K562 (cell line): Measurements from ENCODE around the gene PIP4K2C. TPM values are rescaled to one million over a fixed set of nuclear protein-coding genes. Genes with fewer than 3 reads are reported as not detected.
A peak's percentile ranks its signal among the peaks of the same experiment; 100 is the strongest.

Experiments
- CCNT2 ChIP-seq: IDR thresholded peaks from 2 replicates; pipeline ENCODE4 v1.6.1; 2011; ENCODE audit warnings: borderline replicate concordance, low read depth, mild to moderate bottlenecking, moderate library complexity, mixed read lengths, low read length; ENCODE audit not compliant: insufficient read length; ENCODE audit errors: extremely low read depth
- CTBP1 ChIP-seq: fragments of 450-650 bp; IDR thresholded peaks from 2 replicates; pipeline ENCODE4 v1.6.1; 2016; ENCODE audit warnings: borderline replicate concordance
- DLX4 ChIP-seq: fragments of 250-450 bp; sonication (Bioruptor Pico); IDR thresholded peaks from 2 replicates; pipeline ENCODE4 v1.6.1; 2021; ENCODE audit warnings: mild to moderate bottlenecking
- EWSR1 ChIP-seq: fragments of 450-650 bp; IDR thresholded peaks from 2 replicates; pipeline ENCODE4 v1.6.1; 2018; ENCODE audit warnings: borderline replicate concordance, mild to moderate bottlenecking, low read depth, moderate library complexity; ENCODE audit not compliant: partially characterized antibody
- HMGN3 ChIP-seq: IDR thresholded peaks from 2 replicates; pipeline ENCODE4 v1.6.1; 2011; ENCODE audit warnings: borderline replicate concordance, low read depth, mild to moderate bottlenecking, mixed read lengths, low read length; ENCODE audit not compliant: insufficient read length; ENCODE audit errors: extremely low read depth
- JUND ChIP-seq, 2 experiments: IDR thresholded peaks; 2 replicates in 1 of 2; 3 replicates in 1 of 2; pipeline ENCODE4 v1.6.1; 2011; ENCODE audit warnings: borderline replicate concordance in 2 of 2, low read depth in 2 of 2, low read length in 2 of 2, improper control_type of control experiment in 1 of 2, missing biosample characterization in 1 of 2, missing genetic modification characterization in 1 of 2, missing genetic modification reagents in 1 of 2
- MBD2 ChIP-seq: sonication (generic); IDR thresholded peaks from 2 replicates; pipeline ENCODE4 v1.6.1; 2016; ENCODE audit warnings: low read depth, borderline replicate concordance
- MIER1 ChIP-seq: fragments of 450-650 bp; IDR thresholded peaks from 2 replicates; pipeline ENCODE4 v1.6.1; 2016; ENCODE audit warnings: antibody characterized with exemption, mild to moderate bottlenecking, low read depth
- MTA2 ChIP-seq: fragments of 450-650 bp; IDR thresholded peaks from 2 replicates; pipeline ENCODE4 v1.6.1; 2016; ENCODE audit warnings: low read depth
- MTA3 ChIP-seq: fragments of 450-650 bp; formaldehyde crosslinking; IDR thresholded peaks from 2 replicates; pipeline ENCODE4 v1.6.1; 2017; ENCODE audit warnings: mild to moderate bottlenecking, borderline replicate concordance
- NFYB ChIP-seq: IDR thresholded peaks from 2 replicates; pipeline ENCODE4 v1.6.1; 2011; ENCODE audit warnings: mild to moderate bottlenecking, moderate library complexity; ENCODE audit not compliant: insufficient read length; ENCODE audit errors: extremely low read depth
- PHB2 ChIP-seq: fragments of 450-650 bp; IDR thresholded peaks from 2 replicates; pipeline ENCODE4 v1.6.1; 2017; ENCODE audit warnings: low read depth
- PML ChIP-seq: IDR thresholded peaks from 2 replicates; pipeline ENCODE4 v1.6.1; 2012; ENCODE audit warnings: low read length, inconsistent platforms
- PRDM10 ChIP-seq: fragments of 450-650 bp; IDR thresholded peaks from 2 replicates; pipeline ENCODE4 v1.6.1; 2018; ENCODE audit not compliant: partially characterized antibody
- PTTG1 ChIP-seq: fragments of 450-650 bp; IDR thresholded peaks from 2 replicates; pipeline ENCODE4 v1.6.1; 2016; ENCODE audit warnings: low read depth, mild to moderate bottlenecking, missing genetic modification characterization, missing compliant biosample characterization
- SIN3B ChIP-seq: fragments of 450-650 bp; IDR thresholded peaks from 2 replicates; pipeline ENCODE4 v1.6.1; 2017; ENCODE audit warnings: low read depth, mild to moderate bottlenecking, moderate library complexity
- TAL1 ChIP-seq: fragments of 450-650 bp; IDR thresholded peaks from 2 replicates; pipeline ENCODE4 v1.6.1; 2016; ENCODE audit warnings: mild to moderate bottlenecking
- ZBTB33 ChIP-seq: sonication (generic); formaldehyde crosslinking; IDR thresholded peaks from 2 replicates; pipeline ENCODE4 v1.8.1; 2023; ENCODE audit warnings: mild to moderate bottlenecking, missing genetic modification reagents
- ZNF124 ChIP-seq: sonication (generic); formaldehyde crosslinking; IDR thresholded peaks from 2 replicates; pipeline ENCODE4 v1.8.1; 2022; ENCODE audit warnings: missing genetic modification reagents
- ZNF253 ChIP-seq: fragments of 250-450 bp; sonication (Bioruptor Pico); conservative IDR thresholded peaks from 2 replicates; pipeline ENCODE4 v1.6.1; 2021; ENCODE audit warnings: mild to moderate bottlenecking
- ZNF398 ChIP-seq: fragments of 250-450 bp; sonication (Bioruptor Pico); IDR thresholded peaks from 2 replicates; pipeline ENCODE4 v1.8.0; 2021; ENCODE audit warnings: moderate library complexity, mild to moderate bottlenecking, inconsistent platforms
- polyA plus RNA-seq, 8 experiments: library from polyadenylated mRNA; depleted of rRNA in 4 of 8; stranded (reverse) in 5 of 8; unstranded in 3 of 8; fragments of >200 nt; fragmentation: Nextera tagmentation in 2 of 8; fragmentation: Illumina TruSeq in 1 of 8; extraction: Ambion mirVana in 2 of 8; extraction: Trizol in 1 of 8; gene quantifications; 2 replicates each; pipeline versions ENCODE4 v1.2.1 to v1.2.3, GENCODE V29; 2011 to 2014; ENCODE audit warnings: inconsistent platforms in 1 of 8, missing spikeins in 1 of 8
- total RNA-seq, 7 experiments: library from RNA; depleted of rRNA in 6 of 7; stranded (reverse); fragments of >200 nt in 6 of 7; fragmentation: Illumina TruSeq in 2 of 7; extraction: Trizol in 2 of 7; gene quantifications; 2 replicates each; pipeline versions ENCODE4 v1.2.1 to v1.2.3, GENCODE V29; 2011 to 2021; ENCODE audit warnings: low replicate concordance in 1 of 7

The PIP4K2C gene
- total and polyA plus RNA-seq, 9 of the 15 experiments (the other 6 are each of a cell fraction or from before 2014, with no cell fraction given): 9.0 to 41.4 (median 18.3) TPM

GRCh38 chr12:57552306-57552651 lies 38.7 kb upstream of the PIP4K2C start (continued):
- no peak for TF ChIP-seq EWSR1
- 0 out of 2 replicates have a peak, but pooled peaks have one; percentile 35 for TF ChIP-seq MTA3
- no peak for TF ChIP-seq MBD2
- TF ChIP-seq ZNF124 (CRISPR knock-in tag): no peak
- TF ChIP-seq SIN3B: no peak
- peak; percentile 70; the same call in 1 of the 2 replicates for TF ChIP-seq PHB2
- peak; percentile 94 for TF ChIP-seq PML
- TF ChIP-seq MTA2: peak; percentile 92
- peak; percentile 92 for TF ChIP-seq CCNT2
- TF ChIP-seq PTTG1 (tag): no peak
- no peak for TF ChIP-seq NFYB
- TF ChIP-seq ZNF253 (CRISPR knock-in tag): no peak
- TF ChIP-seq DLX4 (CRISPR knock-in tag): no peak
- TF ChIP-seq JUND (IDR thresholded peaks at IDR 0.05; ENCODE audit: borderline replicate concordance, low read depth, low read length): 0 out of 2 replicates have a peak, but pooled peaks have one; percentile 42
- peak; percentile 17; the same call in 1 of the 3 replicates for TF ChIP-seq JUND (tag; IDR thresholded peaks at IDR 0.05; ENCODE audit: borderline replicate concordance, low read depth, low read length)
- TF ChIP-seq MIER1: no peak
- peak; percentile 95 for TF ChIP-seq TAL1
- TF ChIP-seq HMGN3: peak; percentile 64
- TF ChIP-seq ZBTB33 (CRISPR knock-in tag): no peak
- no peak for TF ChIP-seq ZNF398 (CRISPR knock-in tag)
- peak; percentile 63 for TF ChIP-seq CTBP1
- TF ChIP-seq PRDM10: peak; percentile 79
